H9 (cell line): ENCODE results near the gene DNAJA2. TPM values are rescaled to one million over a fixed set of nuclear protein-coding genes. Genes with fewer than 3 reads are reported as not detected.

ENCODE experiments used
- DNase-seq: peaks from one replicate; pipeline ENCODE4 v3.0.0-alpha.2; 2017
- H2AFZ ChIP-seq: one replicate; pipeline ENCODE4 v1.6.1; 2013; ENCODE audit warnings: mild to moderate bottlenecking, low read length, control low read depth, moderate library complexity
- H2AK5ac ChIP-seq: 2 replicates; pipeline ENCODE4 v1.6.1; 2013; ENCODE audit warnings: low read length, control low read depth, mixed read lengths; ENCODE audit not compliant: insufficient read length
- H2BK120ac ChIP-seq: one replicate; pipeline ENCODE4 v1.6.1; 2013; ENCODE audit warnings: low read depth, mild to moderate bottlenecking, low read length, control low read depth, inconsistent platforms; ENCODE audit not compliant: poor library complexity, severe bottlenecking
- H2BK12ac ChIP-seq: 2 replicates; pipeline ENCODE4 v1.6.1; 2013; ENCODE audit warnings: low read length, control low read depth, mixed read lengths, low read depth; ENCODE audit not compliant: insufficient read length
- H2BK15ac ChIP-seq: 2 replicates; pipeline ENCODE4 v1.6.1; 2013; ENCODE audit warnings: low read depth, low read length, control low read depth
- H2BK20ac ChIP-seq: one replicate; pipeline ENCODE4 v1.6.1; 2013; ENCODE audit warnings: low read depth, mild to moderate bottlenecking, low read length, control low read depth, inconsistent platforms; ENCODE audit not compliant: poor library complexity, severe bottlenecking
- H2BK5ac ChIP-seq: 2 replicates; pipeline ENCODE4 v1.6.1; 2013; ENCODE audit warnings: low read length, control low read depth, mixed read lengths; ENCODE audit not compliant: insufficient read length
- H3K14ac ChIP-seq: 2 replicates; pipeline ENCODE4 v1.6.1; 2013; ENCODE audit warnings: low read length, control low read depth; ENCODE audit not compliant: insufficient read depth
- H3K18ac ChIP-seq: 2 replicates; pipeline ENCODE4 v1.6.1; 2013; ENCODE audit warnings: low read depth, mild to moderate bottlenecking, mixed read lengths, low read length, control low read depth; ENCODE audit not compliant: insufficient read length
- H3K23ac ChIP-seq: 2 replicates; pipeline ENCODE4 v1.6.1; 2013; ENCODE audit warnings: low read length, control low read depth, mixed read lengths, low read depth; ENCODE audit not compliant: insufficient read length
- H3K23me2 ChIP-seq: 2 replicates; pipeline ENCODE4 v1.6.1; 2013; ENCODE audit warnings: low read depth, mild to moderate bottlenecking, mixed read lengths, low read length, control low read depth; ENCODE audit not compliant: insufficient read length, poor library complexity, severe bottlenecking
- H3K27ac ChIP-seq: 2 replicates; pipeline ENCODE4 v1.5.1; 2013; ENCODE audit warnings: low read length, control low read depth, mixed read lengths, low read depth; ENCODE audit not compliant: insufficient read length
- H3K27me3 ChIP-seq: 2 replicates; pipeline ENCODE4 v1.6.1; 2013; ENCODE audit warnings: low read length, control low read depth, inconsistent platforms; ENCODE audit not compliant: insufficient read depth
- H3K4ac ChIP-seq: 2 replicates; pipeline ENCODE4 v1.6.1; 2013; ENCODE audit warnings: low read depth, mild to moderate bottlenecking, control low read depth, inconsistent platforms, low read length, moderate library complexity
- H3K4me1 ChIP-seq: 2 replicates; pipeline ENCODE4 v1.6.1; 2013; ENCODE audit warnings: low read length, control low read depth, inconsistent platforms; ENCODE audit not compliant: insufficient read depth
- H3K4me2 ChIP-seq: 2 replicates; pipeline ENCODE4 v1.6.1; 2013; ENCODE audit warnings: low read length, control low read depth, mixed read lengths; ENCODE audit not compliant: insufficient read length, insufficient read depth
- H3K56ac ChIP-seq: 2 replicates; pipeline ENCODE4 v1.6.1; 2013; ENCODE audit warnings: low read depth, mild to moderate bottlenecking, mixed read lengths, low read length, control low read depth; ENCODE audit not compliant: insufficient read length
- H3K79me1 ChIP-seq: 2 replicates; pipeline ENCODE4 v1.6.1; 2013; ENCODE audit warnings: low read depth, mild to moderate bottlenecking, moderate library complexity, low read length, control low read depth, inconsistent platforms; ENCODE audit not compliant: insufficient read depth, poor library complexity, severe bottlenecking
- H3K79me2 ChIP-seq: 2 replicates; pipeline ENCODE4 v1.6.1; 2013; ENCODE audit warnings: low read length, control low read depth, inconsistent platforms; ENCODE audit not compliant: insufficient read depth
- H3K9ac ChIP-seq: 2 replicates; pipeline ENCODE4 v1.6.1; 2013; ENCODE audit warnings: low read length, control low read depth, mixed read lengths; ENCODE audit not compliant: insufficient read length; ENCODE audit errors: extremely low read depth
- H3K9me3 ChIP-seq: one replicate; pipeline ENCODE4 v1.6.1; 2013; ENCODE audit warnings: low read depth, low read length, inconsistent platforms; ENCODE audit not compliant: control insufficient read depth
- H3T11ph ChIP-seq: one replicate; pipeline ENCODE4 v1.6.1; 2013; ENCODE audit warnings: mild to moderate bottlenecking, low read length, control low read depth, inconsistent platforms
- H4K20me1 ChIP-seq: one replicate; pipeline ENCODE4 v1.6.1; 2013; ENCODE audit not compliant: control insufficient read depth, insufficient read length, insufficient read depth
- H4K5ac ChIP-seq: 2 replicates; pipeline ENCODE4 v1.6.1; 2013; ENCODE audit warnings: low read depth, mild to moderate bottlenecking, mixed read lengths, low read length, control low read depth; ENCODE audit not compliant: insufficient read length
- H4K8ac ChIP-seq: replicated peaks from 2 replicates; pipeline ENCODE4 v1.6.1; 2013; ENCODE audit warnings: low read length, control low read depth, mixed read lengths, low read depth; ENCODE audit not compliant: insufficient read length
- H4K91ac ChIP-seq: 2 replicates; pipeline ENCODE4 v1.6.1; 2013; ENCODE audit warnings: low read depth, mild to moderate bottlenecking, moderate library complexity, mixed read lengths, low read length, control low read depth; ENCODE audit not compliant: insufficient read length
- H3K27ac Mint-ChIP-seq, 3 experiments: 2 replicates in 2 of 3; 3 replicates in 1 of 3; pipeline ENCODE4 v1.8.0; 2020 to 2021; ENCODE audit warnings: mixed read lengths in 3 of 3, mild to moderate bottlenecking in 1 of 3, moderate library complexity in 1 of 3
- H3K27me3 Mint-ChIP-seq: 2 replicates; pipeline ENCODE4 v1.8.0; 2021; ENCODE audit warnings: low read depth, mild to moderate bottlenecking, moderate library complexity, mixed read lengths
- H3K36me3 Mint-ChIP-seq, 3 experiments: 2 replicates in 2 of 3; 3 replicates in 1 of 3; pipeline ENCODE4 v1.8.0; 2020 to 2021; ENCODE audit warnings: low read depth in 3 of 3, mixed read lengths in 3 of 3; ENCODE audit not compliant: insufficient read depth in 1 of 3
- H3K4me1 Mint-ChIP-seq, 2 experiments: 2 replicates each; pipeline ENCODE4 v1.8.0; 2020; ENCODE audit warnings: mixed read lengths in 2 of 2
- H3K4me3 Mint-ChIP-seq, 2 experiments: 2 replicates in 1 of 2; 3 replicates in 1 of 2; pipeline ENCODE4 v1.8.0; 2020 to 2021; ENCODE audit warnings: mild to moderate bottlenecking in 2 of 2, mixed read lengths in 2 of 2, moderate library complexity in 1 of 2
- H3K9me3 Mint-ChIP-seq, 2 experiments: 2 replicates in 1 of 2; 3 replicates in 1 of 2; pipeline ENCODE4 v1.8.0; 2020; ENCODE audit warnings: mild to moderate bottlenecking in 2 of 2, mixed read lengths in 2 of 2, moderate library complexity in 1 of 2
- WGBS: extraction: QIAGEN DNeasy Blood & Tissue Kit; methylation state at CpG from one replicate; pipeline ENCODE4 v1.1.7; 2013; ENCODE audit warnings: missing lambda C conversion rate, low lambda C conversion rate, mixed read lengths; ENCODE audit not compliant: insufficient read length; ENCODE audit errors: extremely low coverage; 5-methylcytosine and 5-hydroxymethylcytosine counted together
- total RNA-seq: library from RNA; stranded (reverse); gene quantifications from 2 replicates; pipeline ENCODE4 v1.2.1, GENCODE V29; 2021
- TF ChIP-seq, protein P1 (sequence below): fragments of 200-600 bp; sonication (generic); conservative IDR thresholded peaks from 3 replicates; pipeline ENCODE4 v1.8.0; 2021; ENCODE audit warnings: antibody characterized with exemption, mild to moderate bottlenecking

The DNAJA2 gene
- total RNA-seq, 1 experiment from 2014 or later: 102 TPM

DNA sequence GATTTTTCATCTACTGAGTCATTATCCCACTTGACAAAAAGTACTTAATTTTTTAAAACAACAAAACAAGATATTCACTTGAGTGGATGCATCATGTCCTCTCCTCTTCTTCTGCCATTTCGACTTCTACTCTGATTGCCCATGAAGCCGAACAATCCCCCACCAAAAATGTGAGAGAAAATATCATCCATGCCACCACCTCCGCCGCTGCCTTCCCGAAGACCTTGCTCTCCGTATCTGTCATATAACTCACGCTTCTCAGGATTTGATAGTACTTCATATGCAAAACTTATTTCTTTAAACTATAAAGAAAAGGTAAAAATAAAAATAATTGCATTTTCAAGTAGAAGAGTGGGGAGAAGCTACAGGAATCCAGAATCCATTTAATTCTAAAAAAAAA lies 2.2 kb downstream of the DNAJA2 start:
- no peak overlapping the region for H3K27ac ChIP-seq
- no peak overlapping the region for H3K23ac ChIP-seq
- no peak overlapping the region for H4K91ac ChIP-seq

More for the DNA sequence above, 2.2 kb downstream of the DNAJA2 start:
- H2BK120ac ChIP-seq: no peak overlapping the region
- no CpG with 5 or more reads among the region's 7 CpGs for WGBS
- H2AK5ac ChIP-seq: no peak overlapping the region
- H3K79me1 ChIP-seq: no peaks in the 10 kb centered on the region
- Mint-ChIP-seq H3K27me3 (no peaks in the 10 kb centered on the region), H3K4me1 (peaks cover 32 to 35% of the 10 kb centered on the region in 2 experiments), H3K27ac (peak overlapping the region; percentile 29 to 86 (median 50); a peak in 5 of 7 replicates), H3K36me3 (peaks cover 43 to 59% (median 55%) of the 10 kb centered on the region in 3 experiments), H3K4me3 (peak overlapping the region in 1 of 2 experiments; percentile 44; a peak in 2 of 5 replicates), H3K9me3 (no peaks in the 10 kb centered on the region; a peak in 1 of 5 replicates)
- TF ChIP-seq, protein P1, sequence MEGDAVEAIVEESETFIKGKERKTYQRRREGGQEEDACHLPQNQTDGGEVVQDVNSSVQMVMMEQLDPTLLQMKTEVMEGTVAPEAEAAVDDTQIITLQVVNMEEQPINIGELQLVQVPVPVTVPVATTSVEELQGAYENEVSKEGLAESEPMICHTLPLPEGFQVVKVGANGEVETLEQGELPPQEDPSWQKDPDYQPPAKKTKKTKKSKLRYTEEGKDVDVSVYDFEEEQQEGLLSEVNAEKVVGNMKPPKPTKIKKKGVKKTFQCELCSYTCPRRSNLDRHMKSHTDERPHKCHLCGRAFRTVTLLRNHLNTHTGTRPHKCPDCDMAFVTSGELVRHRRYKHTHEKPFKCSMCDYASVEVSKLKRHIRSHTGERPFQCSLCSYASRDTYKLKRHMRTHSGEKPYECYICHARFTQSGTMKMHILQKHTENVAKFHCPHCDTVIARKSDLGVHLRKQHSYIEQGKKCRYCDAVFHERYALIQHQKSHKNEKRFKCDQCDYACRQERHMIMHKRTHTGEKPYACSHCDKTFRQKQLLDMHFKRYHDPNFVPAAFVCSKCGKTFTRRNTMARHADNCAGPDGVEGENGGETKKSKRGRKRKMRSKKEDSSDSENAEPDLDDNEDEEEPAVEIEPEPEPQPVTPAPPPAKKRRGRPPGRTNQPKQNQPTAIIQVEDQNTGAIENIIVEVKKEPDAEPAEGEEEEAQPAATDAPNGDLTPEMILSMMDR: no peak
- H3K4me1 ChIP-seq: peaks cover 2% of the 10 kb centered on the region
- H2BK20ac ChIP-seq: no peak overlapping the region
- no peak overlapping the region for H2AFZ ChIP-seq
- no peak overlapping the region for H4K8ac ChIP-seq
- H2BK15ac ChIP-seq: no peak overlapping the region
- DNase-seq: no peak
- peaks cover 15% of the 10 kb centered on the region; the same call in 1 of the 2 replicates for H3K79me2 ChIP-seq
- H2BK5ac ChIP-seq: no peak overlapping the region
- no peak overlapping the region for H3K4me2 ChIP-seq
- no peaks in the 10 kb centered on the region for H3K27me3 ChIP-seq
- H3K4ac ChIP-seq: no peak overlapping the region
- no peak overlapping the region for H3K9ac ChIP-seq
- H3T11ph ChIP-seq: no peak overlapping the region
- no peaks in the 10 kb centered on the region for H4K20me1 ChIP-seq
- H2BK12ac ChIP-seq: no peak overlapping the region
- no peak overlapping the region for H3K18ac ChIP-seq
- no peaks in the 10 kb centered on the region for H3K9me3 ChIP-seq
- H4K5ac ChIP-seq: no peak overlapping the region
- peaks cover 8% of the 10 kb centered on the region for H3K23me2 ChIP-seq
- no peak overlapping the region for H3K56ac ChIP-seq
- H3K14ac ChIP-seq: no peak overlapping the region
